NCI-H2196 treated with DMSO at 0.1 percent for 48 hours (cell line): ENCODE results near the gene AGBL1.

Experiments used
- DNase-seq: peaks from one replicate; lab custom pipeline; 2025; ENCODE audit not compliant: unreplicated experiment; lab: John Stamatoyannopoulos, UW

AGBL1 gene

GRCh38 chr15:86776145-86776544 is 696.5 kb downstream of the AGBL1 start:
- DNase-seq: no peak

GRCh38 chr15:86796521-86796920 is 716.9 kb downstream of the AGBL1 start:
- no peak for DNase-seq

GRCh38 chr15:86797135-86797534 is 717.5 kb downstream of the AGBL1 start:
- no peak for DNase-seq

- DNase-seq: no peak
Measured at GRCh38 chr15:86799226-86799625, 719.6 kb downstream of the AGBL1 start.

- no peak for DNase-seq
Measured at GRCh38 chr15:86802244-86802643, 722.6 kb downstream of the AGBL1 start.

- no peak for DNase-seq
Measured at GRCh38 chr15:86804406-86804805, 724.7 kb downstream of the AGBL1 start.

- no peak for DNase-seq
Measured at GRCh38 chr15:86810329-86810728, 730.7 kb downstream of the AGBL1 start.

GRCh38 chr15:86813892-86814291 is 734.2 kb downstream of the AGBL1 start:
- no peak for DNase-seq

GRCh38 chr15:86829245-86829644 is 749.6 kb downstream of the AGBL1 start:
- DNase-seq: no peak

GRCh38 chr15:86830304-86830703 is 750.6 kb downstream of the AGBL1 start:
- no peak for DNase-seq

- no peak for DNase-seq
Measured at GRCh38 chr15:86833595-86833994, 753.9 kb downstream of the AGBL1 start.

GRCh38 chr15:86834115-86834863 is 754.6 kb downstream of the AGBL1 start:
- no peak for DNase-seq

- DNase-seq: no peak
Measured at GRCh38 chr15:86837294-86838061, 757.8 kb downstream of the AGBL1 start.

GRCh38 chr15:86839502-86839901 is 759.8 kb downstream of the AGBL1 start:
- no peak for DNase-seq

- DNase-seq: no peak
Measured at GRCh38 chr15:86840996-86841395, 761.3 kb downstream of the AGBL1 start.

GRCh38 chr15:86842199-86842598 is 762.5 kb downstream of the AGBL1 start:
- no peak for DNase-seq

GRCh38 chr15:86846036-86846435 is 766.4 kb downstream of the AGBL1 start:
- no peak for DNase-seq

GRCh38 chr15:86849136-86849535 is 769.5 kb downstream of the AGBL1 start:
- no peak for DNase-seq

GRCh38 chr15:86849558-86850285 is 770.1 kb downstream of the AGBL1 start:
- no peak for DNase-seq

GRCh38 chr15:86850939-86851338 is 771.3 kb downstream of the AGBL1 start:
- DNase-seq: no peak

GRCh38 chr15:86852741-86853140 is 773.1 kb downstream of the AGBL1 start:
- DNase-seq: no peak

- no peak for DNase-seq
Measured at GRCh38 chr15:86854176-86854575, 774.5 kb downstream of the AGBL1 start.
